NCI-H524 treated with DMSO at 0.1 percent for 48 hours (cell line): ENCODE results near the gene CENPX.
"Not testable (repeated sequence)": the region's sequence is repeated elsewhere in the genome, so short reads cannot be mapped to it uniquely, and the experiment has no call there.

Source experiments
- DNase-seq: peaks from one replicate; lab custom pipeline; 2025; lab: John Stamatoyannopoulos, UW

Gene CENPX

DNA sequence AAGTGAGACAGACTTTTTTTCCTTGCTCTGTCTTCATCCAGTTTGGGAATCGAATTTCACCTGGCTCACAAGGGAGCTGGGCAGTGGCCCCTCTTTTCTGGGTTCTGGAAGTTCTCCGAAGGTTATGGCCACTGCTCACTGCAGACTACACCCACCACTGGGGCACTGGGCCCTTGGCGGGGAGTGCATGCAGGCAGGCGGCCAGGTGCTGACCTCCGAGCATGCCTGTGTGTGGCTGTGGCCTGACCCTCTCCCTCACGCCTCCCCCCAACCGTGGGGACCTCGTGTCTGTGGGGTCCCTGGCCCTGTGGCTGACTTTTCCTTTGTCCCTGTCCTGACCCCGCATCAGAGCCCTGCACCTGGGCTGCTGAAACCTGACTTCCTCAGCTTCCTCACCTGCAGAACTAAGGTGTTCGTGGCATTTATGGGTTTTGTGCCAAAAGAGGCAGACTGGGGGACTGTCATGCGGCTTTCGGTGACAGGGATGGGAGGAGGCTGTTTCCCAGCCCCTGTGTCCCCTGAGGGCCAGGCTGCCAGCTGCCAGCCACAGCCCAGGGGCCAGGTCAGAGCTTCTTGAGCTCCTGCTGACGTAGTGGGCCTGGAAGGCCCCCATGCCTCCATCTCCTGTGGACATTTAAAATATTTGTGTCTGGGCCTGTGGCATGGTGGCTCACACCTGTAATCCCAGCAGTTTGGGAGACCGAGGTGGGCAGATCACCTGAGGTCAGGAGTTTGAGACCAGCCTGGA, 23.8 kb downstream of the CENPX start:
- no peak for DNase-seq

DNA sequence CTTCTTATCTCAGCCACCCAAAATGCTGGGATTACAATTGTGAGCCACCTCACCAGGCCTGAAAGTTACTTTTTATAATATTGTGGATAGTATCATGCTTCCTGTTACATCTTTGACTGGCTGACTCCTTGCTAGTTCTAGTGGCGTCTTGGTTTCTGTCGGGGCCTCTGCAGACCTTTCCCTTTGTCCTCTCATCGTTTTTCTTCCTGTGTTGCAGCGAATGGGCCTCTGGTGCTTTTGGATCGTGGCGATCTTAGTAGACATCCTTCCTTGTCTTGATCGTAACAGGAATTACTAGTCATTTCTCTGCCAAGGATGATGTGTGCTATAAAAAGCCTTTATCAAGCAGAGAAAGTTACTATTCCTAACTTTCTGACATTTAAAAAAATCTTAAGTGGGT, 24.5 kb downstream of the CENPX start:
- no peak for DNase-seq

DNA sequence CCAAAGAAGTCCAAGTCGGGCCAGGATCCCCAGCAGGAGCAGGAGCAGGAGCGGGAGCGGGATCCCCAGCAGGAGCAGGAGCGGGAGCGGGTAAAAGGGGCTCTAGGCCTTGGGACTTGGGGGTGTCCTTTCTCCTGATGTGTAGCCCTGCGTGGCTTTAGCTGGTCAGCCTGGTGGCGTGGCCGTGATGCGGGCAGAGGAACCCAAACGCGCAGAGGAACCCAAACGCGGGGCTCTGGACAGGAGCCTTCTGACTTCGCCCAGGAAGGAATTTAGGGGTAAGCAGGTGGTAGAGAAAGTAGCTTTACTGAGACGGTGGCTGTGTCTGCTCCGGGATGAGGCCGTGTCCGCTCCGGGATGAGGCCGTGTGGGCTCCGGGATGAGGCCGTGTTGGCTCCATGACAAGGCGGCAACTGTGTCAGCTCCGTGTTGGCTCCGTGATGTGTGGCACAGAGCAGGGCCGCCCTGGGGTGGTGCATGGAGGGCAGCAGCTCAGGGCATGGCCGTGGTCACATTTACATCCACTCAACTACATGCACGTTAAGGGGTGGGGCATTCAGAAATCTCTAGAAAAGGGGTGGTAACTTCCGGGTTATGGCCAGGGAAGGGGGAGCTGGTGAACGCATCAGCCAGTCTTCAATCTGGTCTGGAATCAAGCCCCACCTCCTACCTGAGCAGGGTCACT, 25.8 kb downstream of the CENPX start:
- no peak for DNase-seq

DNA sequence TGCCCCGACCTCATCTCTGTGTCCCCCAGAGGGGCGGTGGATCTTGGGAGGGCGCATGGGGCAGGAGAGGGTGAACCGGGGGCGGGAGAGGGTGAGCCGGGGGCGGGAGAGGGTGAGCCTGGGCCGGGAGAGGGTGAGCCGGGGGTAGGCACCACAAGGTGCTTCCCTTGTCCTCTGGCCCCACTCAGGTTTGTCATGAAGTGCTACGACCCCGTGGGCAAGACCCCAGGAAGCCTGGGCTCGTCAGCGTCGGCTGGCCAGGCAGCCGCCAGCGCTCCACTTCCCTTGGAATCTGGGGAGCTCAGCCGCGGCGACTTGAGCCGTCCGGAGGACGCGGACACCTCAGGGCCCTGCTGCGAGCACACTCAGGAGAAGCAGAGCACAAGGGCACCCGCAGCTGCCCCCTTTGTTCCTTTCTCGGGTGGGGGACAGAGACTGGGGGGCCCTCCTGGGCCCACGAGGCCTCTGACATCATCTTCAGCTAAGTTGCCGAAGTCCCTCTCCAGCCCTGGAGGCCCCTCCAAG, 26.4 kb downstream of the CENPX start:
- no peak for DNase-seq

DNA sequence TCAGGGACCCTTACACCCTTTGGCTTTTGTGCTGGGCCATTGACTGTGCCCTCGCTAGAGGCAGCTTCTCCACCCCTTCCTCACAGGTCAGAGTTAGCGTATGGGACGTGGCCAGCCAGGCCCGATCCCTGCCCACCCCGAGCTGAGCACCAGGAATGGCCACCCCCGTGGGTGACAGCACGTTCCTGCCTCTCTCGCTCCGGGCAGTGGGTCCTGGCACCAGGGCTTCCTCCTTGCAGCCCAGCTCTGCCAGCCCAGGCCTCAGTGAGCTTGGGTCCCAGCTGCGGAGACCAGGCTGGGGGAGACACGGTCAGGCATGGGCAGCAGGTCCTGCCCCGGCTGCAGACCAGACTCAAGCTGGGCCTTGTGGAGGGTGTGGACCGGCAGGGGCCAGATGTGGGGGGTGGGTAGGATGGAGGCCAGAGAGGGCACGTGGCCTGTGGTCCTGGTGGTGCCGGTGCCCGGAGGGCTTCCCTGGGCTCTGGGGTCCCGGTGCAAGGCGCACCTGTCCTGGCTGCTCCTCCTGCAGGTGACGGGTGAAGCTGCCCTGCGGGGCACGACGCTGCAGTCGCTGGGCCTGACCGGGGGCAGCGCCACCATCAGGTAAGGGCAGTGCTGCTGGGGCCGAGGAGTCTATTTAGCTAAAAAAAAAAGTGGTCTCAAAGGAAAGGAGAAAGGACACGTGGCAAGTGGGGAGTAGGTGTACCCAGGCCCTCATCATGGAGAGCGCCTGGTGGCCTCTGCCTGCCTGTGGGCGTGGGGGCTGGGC, 27.0 kb downstream of the CENPX start:
- no peak for DNase-seq

DNA sequence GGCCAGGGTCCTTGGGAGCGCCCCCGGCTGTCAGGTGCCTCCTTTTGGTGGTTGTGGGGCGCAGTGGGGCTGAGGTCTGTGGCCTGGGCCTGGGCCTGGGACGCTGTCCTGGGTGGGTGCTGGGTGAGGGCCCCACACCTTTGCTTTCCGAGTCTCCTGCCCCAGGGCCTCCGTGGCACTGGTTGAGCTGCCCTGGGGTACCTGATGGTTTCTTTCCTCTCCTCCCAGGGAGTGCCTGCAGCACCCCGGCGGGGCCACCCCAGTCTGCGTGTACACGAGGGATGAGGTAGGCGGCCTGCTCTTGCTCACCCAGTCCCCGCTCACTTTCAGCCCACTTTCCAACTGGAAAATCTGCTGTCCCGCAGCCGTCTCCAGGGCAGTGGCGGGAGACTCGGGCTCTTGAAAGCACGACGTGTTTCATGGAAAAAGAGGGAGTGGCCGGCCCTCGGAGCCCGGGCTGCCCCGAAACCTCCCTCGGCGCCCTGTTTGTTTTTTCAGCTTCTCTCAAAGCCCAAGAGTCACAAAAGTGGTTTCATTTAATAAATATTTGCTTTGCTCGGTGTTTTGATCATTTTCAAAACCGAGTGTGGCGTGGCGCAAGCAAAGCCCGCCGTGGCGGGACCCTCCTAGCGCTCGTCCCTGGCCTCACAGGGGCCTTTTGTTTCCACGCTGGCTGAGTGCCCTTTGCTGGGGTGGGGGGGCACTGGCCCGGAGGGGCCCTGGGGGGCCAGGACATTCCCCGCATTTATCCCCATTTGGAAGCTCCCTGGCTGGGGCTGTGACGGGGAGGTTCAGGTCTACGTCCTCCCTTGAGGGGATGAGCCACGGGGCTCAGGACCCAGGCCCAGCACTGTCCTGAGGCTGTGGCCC, 27.9 kb downstream of the CENPX start:
- DNase-seq: no peak

DNA sequence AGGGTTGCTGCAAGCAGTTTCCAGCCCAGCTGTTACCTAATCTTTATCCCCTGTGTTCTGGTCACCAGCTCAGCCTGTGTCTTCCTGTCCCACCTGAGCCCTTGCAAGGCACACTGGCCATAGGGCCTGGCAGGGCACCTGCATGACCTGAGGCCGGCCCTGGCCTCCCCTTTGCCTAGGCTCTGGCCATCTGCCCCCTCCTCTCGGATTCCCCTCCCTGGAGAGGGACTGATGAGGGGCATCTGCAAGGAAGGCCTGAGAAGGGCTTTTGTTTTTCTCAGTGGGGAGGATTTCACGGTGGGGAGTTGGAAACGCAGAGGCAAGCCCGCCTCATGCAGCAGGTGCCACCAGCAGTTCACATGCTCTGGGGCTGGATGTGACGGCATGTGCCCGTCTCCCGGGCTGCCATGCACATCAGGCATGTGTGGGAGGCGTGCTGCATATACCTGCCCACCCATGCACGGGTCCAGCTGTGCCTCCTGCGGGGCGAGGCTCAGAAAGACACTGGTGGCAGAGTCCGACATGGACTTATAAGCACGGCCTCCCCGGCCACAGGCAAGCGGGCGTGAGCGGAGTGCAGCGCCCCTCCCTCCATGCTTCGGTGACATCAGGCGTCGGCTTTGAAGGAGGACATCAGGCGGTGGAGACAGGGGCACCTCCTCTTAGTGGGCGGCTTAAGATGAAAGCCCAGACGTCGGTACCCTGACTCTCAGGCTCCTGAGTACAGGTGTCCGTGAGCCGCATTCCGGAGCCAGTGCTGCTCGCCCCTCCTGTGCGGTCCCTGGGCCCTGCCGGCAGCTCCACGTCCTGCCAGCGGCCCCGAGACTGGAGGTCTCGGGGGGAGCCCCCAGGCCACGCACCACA, 28.7 kb downstream of the CENPX start:
- DNase-seq: no peak

DNA sequence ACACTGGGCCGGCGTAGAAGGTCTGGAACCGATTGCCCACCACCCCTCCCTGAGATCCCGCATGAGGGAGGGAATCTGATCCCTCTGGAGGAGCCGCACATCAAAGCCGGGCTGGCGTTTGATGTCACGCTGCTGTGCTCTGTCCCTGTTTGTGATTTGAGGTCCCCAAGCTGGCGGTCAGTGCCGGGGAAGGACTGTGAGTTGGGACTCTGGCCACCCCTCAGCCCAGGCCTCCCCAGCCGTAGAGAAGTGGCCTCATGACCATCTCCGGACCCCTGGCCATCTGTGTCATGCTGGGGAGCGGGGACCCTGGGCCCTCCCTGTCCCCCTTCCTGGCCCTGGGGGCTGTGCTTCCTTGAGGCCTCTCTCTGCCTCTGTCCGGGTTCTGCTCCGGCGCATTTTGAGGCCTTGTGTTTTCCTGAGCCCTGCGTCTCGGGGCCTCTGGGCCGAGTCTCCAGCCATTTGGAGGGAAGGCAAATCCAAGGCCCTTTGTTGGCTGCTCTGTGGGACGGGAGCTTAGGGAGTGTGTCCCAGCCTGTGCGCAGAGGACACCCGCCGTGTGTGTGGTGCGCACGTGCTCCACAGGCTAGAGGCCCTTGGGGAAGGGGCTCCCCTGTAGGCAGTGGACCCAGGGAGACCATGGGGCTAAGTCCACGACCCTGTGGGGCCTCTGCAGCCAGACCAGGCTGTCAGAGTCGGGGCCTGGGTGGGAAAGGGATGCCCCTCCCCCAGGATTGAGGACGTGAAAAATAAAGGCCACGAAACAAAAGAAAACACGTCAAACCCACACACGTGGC, 30.2 kb downstream of the CENPX start:
- no peak for DNase-seq

DNA sequence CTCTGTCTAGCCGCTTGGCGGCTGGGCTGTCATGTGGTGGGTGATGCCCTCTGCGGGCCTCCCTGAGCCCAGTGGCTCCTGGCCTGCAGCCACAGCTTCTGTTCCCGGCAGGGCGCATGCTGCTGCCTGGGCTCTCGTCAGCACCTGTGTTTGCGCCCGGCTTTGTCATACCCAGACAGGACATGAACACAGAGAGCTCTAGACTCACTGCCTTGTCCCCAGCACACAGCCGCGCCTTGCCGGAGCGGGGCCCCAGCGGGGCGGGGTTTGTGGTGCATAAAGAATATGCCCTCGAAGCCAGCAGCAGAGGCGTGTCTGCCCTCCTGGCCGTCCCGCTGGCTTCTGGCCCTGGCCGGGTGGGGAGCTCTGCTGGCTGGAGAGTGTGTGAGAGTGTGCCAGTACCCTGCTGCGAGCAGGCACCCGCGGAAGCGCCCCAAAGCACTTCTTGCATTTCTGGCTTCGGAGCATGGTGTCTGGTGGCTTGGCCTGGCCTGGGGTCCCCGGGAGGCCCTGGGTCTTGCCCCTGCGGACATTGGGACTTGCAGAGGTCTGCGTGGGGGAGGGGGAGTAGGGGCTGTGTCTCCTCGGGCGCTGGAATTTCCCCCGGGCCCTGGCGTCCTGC, 30.9 kb downstream of the CENPX start:
- no peak for DNase-seq

DNA sequence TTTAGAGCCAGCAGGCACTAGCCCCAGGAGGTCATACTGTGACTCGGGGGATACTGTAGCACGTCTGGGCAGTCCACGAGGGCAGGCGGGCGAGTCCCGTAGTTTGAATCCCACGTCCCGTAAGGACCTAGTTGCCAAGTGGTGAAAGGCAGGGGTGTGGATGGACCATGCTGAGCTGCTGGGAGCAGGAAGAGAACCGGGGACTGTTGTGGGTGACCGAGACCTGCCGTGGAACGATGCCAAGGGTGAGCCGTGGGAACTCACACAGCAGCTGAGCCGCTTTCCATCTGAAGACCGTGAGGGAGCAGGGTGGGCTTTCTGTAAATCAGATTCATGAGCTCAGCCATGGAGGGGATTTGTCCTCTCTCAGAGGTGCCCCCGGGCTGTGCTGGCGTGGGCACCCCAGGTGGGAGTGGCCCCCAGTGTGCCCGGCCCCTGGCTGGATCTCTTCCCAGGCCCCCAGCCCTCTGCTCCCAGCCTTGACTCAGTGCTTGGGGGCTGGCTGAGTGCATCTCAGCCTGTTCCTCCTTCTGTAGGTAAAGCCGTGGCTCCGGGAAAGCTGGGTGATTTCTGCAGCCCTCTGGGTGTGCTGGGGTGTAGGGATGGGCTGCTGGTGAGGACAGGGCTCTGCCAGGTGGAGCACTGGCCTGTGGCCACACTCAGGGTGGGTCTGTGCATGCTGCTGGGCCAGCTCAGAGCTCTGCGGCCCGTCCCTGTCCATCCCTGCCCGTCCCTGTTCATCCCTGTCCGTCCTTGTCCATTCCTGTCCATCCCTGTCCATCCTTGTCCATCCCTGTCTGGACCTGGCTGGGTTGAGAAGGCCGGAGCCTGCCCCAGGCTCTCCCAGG, 31.6 kb downstream of the CENPX start:
- DNase-seq: no peak

DNA sequence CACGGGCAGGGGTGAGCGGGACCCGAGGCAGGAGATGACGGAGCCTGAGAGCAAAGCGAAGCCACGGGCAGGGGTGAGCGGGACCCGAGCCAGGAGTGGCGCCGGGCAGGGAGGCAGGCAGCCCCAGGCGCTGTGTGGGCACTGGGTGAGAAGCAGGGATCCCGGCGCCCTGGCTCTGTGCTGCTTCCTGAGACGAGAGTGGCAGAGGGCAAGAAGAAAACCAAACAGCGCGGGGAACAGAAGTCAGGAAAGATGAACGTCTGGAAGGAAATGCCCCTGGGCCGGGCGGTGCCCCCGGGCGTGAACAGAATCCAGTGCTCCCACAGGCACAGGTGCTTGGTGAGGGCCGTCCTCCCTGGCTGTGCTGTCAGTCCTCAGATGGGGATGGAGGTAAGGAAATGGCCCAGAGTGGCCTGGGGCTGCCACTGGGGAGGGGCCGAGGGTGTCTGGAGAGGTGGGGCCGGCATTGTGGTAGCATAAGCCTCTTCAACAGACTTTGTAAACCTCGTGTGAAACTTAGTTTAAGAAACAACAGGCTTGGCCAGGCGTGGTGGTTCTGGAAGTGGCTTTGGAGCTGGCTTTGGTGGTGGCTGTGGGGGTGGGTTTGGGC, 35.4 kb downstream of the CENPX start:
- no peak for DNase-seq

DNA sequence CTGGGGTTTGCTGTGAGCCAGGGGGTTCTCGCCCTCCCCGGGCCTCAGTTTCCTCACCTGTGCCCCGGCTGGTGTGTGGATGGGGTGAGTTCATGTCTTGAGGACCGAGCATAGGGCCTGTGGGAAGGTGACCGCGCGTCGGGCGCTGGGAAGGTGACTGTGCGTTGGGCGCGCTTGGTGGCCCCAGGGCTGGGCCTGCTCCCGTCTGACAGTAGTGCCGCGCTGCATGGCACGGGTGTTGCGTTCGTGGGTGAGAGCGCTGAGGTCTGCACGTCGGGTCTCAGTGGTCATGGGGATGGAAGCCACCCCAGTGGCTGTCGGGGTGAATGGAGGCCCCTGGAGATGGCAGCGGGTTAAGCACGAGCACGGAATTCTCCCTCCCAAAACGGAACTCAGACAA, 36.1 kb downstream of the CENPX start:
- DNase-seq: no peak

DNA sequence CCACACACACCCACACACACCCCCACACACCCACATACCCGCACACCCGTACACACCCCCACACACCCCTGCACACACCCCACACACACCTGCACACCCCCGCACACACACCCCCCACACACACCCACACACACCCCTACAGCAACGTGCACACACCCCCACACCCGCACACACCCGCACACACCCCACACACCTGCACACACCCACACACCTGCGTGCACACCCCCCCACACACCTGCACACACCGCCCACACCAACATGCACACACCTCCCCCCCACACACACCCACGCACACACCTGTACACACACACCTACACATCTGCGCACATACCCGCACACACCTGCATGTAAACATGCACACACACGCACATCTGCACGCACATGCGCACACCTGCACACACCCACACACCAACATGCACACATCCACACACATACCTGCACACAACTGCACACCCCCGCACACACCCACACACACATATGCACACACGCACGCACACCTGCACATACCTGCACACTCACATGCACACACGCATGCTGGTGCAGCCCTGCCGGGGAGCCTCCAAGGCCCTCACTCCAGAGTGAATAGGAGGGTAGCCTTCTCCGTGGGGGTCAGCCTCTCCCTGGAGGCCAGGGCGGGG, 37.8 kb downstream of the CENPX start:
- no peak for DNase-seq

DNA sequence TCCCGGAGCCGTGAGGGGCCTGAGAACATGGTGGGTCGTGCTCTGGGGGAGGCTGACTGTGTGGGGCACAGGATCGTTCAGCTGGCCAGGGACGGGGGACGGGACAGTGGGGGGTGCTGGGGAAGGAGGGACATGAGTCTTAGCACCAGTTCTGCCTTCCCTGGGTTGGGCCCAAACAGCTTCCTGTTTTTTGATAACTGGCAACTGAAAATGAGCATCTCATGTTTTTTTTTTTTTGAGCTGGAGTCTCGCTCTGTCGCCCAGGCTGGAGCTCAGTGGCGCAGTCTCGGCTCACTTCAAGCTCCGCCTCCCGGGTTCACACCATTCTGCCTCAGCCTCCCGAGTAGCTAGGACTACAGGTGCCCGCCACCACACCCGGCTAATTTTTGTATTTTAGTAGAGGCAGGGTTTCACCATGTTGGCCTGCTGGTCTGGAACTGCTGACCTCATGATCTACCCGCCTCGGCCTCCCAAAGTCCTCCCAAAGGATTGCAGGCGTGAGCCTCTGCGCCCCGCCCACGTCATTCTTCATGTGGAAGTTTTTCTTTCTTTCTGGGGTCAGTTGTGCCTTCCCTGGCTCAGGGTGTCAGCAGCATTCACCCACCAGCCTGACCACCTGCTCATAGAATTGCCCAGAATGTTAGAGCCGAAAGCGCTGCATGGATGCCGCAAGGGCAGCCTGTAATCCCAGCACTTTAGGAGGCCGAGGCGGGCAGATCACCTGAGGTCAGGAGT, 38.9 kb downstream of the CENPX start:
- DNase-seq: no peak

DNA sequence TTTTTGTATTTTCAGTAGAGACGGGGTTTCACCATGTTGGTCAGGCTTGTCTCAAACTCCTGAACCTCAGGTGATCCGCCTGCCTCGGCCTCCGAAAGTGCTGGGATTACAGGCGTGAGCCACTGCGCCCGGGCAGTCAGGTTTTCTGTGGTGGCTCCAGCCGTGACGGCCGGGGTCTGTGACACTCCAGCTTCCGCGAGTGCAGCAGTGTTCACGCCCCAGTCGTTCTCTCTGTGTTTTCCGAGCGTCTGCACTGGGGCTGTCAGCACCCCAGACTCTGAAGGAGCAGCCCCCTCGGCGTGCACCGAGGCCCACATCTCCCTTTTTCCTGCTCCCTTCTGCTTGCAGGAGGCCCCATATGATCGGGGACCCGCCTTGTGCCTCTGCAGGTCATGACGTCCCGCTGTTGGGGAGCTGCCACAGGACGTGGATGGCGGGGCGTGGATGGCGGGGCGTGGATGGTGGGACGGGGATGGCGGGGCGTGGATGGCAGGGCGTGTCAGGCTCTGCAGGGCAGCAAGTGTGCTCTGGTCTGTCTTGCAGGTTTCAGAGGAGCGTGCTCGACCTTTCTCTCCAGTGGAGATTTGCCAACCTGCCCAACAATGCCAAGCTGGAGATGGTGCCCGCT, 39.6 kb downstream of the CENPX start:
- DNase-seq: no peak

DNA sequence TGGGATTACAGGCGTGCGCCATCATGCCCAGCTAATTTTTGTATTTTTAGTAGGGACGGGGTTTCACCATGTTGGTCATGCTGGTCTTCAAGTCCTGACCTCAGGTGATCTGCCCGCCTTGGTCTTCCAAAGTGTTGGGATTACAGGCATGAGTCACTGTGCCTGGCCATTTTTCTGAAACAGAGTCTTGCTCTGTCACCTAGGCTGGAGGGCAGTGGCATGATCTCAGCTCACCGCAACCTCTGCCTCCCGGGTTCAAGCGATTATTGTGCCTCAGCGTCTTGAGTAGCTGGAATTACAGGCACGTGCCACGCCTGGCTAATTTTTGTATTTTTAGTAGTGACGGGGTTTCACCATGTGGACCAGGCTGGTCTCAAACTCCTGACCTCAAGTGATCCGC, 41.2 kb downstream of the CENPX start:
- DNase-seq: not testable (repeated sequence)
